Tibial artery (tissue), 4 donors: ENCODE measurements around the gene PCSK5.

Experiments used
- DNase-seq, 2 donors: peaks; one replicate each; pipeline ENCODE4 v3.0.0-alpha.2; 2019
- H3K27ac ChIP-seq, 2 donors: fragments of 200-600 bp; sonication (generic) in 1 of 2; 1 replicate in 1 of 2; 2 replicates in 1 of 2; pipeline ENCODE4 v1.5.1; 2018 to 2019; ENCODE audit warnings: mild to moderate bottlenecking in 1 of 2
- H3K27me3 ChIP-seq, 2 donors: fragments of 200-600 bp; sonication (generic) in 1 of 2; one replicate each; pipeline versions ENCODE4 v1.5.1 to v1.6.0; 2016 to 2019
- H3K36me3 ChIP-seq, 3 donors: fragments of 200-600 bp; sonication (generic) in 2 of 3; one replicate each; pipeline ENCODE4 v1.5.1; 2016 to 2019; ENCODE audit warnings: mild to moderate bottlenecking in 2 of 3
- H3K4me1 ChIP-seq, 4 donors: fragments of 200-600 bp; sonication (generic) in 2 of 4; 1 replicate in 3 of 4; 2 replicates in 1 of 4; pipeline ENCODE4 v1.5.1; 2016 to 2019
- H3K4me3 ChIP-seq, 2 donors: fragments of 200-600 bp; sonication (generic) in 1 of 2; 1 replicate in 1 of 2; 2 replicates in 1 of 2; pipeline ENCODE4 v1.5.1; 2018 to 2019; ENCODE audit warnings: mild to moderate bottlenecking in 2 of 2
- H3K9me3 ChIP-seq, 3 donors: fragments of 200-600 bp; sonication (generic) in 1 of 3; one replicate each; pipeline ENCODE4 v1.5.1; 2016 to 2019
- CTCF ChIP-seq, 2 experiments: fragments of 200-600 bp in 1 of 2; fragments of 450-650 bp in 1 of 2; IDR thresholded peaks; one replicate each; pipeline ENCODE4 v1.5.1; 2017 to 2019; ENCODE audit warnings: antibody characterized with exemption in 2 of 2, mild to moderate bottlenecking in 1 of 2, moderate library complexity in 1 of 2
- intact Hi-C: fragments of 100-400 bp; cut with DNase I; formaldehyde crosslinking; loops from one replicate; pipeline ENCODE4 v1.15.0; 2023; ENCODE audit warnings: low total_unique reads

Gene PCSK5

GRCh38 chr9:75876999-75877640 is 13.4 kb upstream of the PCSK5 start:
- Histone ChIP-seq H3K9me3 (no peaks in the 10 kb centered on the region), H3K4me3 (no peak overlapping the region), H3K4me1 (no peaks in the 10 kb centered on the region), H3K27me3 (no peaks in the 10 kb centered on the region), H3K27ac (no peak overlapping the region), H3K36me3 (no peaks in the 10 kb centered on the region)
- no peak for DNase-seq
- intact Hi-C loops = no loop called here
- no peak for TF ChIP-seq CTCF (IDR thresholded peaks at IDR 0.05)

GRCh38 chr9:75878488-75878860 is 12.0 kb upstream of the PCSK5 start:
- TF ChIP-seq CTCF (IDR thresholded peaks at IDR 0.05) = no peak
- intact Hi-C loops = no loop called here
- no peaks in the 10 kb centered on the region for H3K4me1 ChIP-seq

GRCh38 chr9:75880618-75881017 is 9.9 kb upstream of the PCSK5 start:
- no peak for DNase-seq
- TF ChIP-seq CTCF (IDR thresholded peaks at IDR 0.05) = no peak
- no peaks in the 10 kb centered on the region for H3K27me3 ChIP-seq
- no peaks in the 10 kb centered on the region for H3K9me3 ChIP-seq
- intact Hi-C loops = no loop called here
- no peaks in the 10 kb centered on the region for H3K4me1 ChIP-seq
- no peak overlapping the region for H3K27ac ChIP-seq
- no peak overlapping the region for H3K4me3 ChIP-seq
- no peaks in the 10 kb centered on the region for H3K36me3 ChIP-seq

More at GRCh38 chr9:75878488-75878860, 12.0 kb upstream of the PCSK5 start:
- H3K4me3 ChIP-seq = no peak overlapping the region
- H3K36me3 ChIP-seq = no peaks in the 10 kb centered on the region
- no peaks in the 10 kb centered on the region for H3K9me3 ChIP-seq
- H3K27me3 ChIP-seq = no peaks in the 10 kb centered on the region
- no peak for DNase-seq
- no peak overlapping the region for H3K27ac ChIP-seq

GRCh38 chr9:75881761-75882160 is 8.7 kb upstream of the PCSK5 start:
- Histone ChIP-seq H3K27me3 (no peaks in the 10 kb centered on the region), H3K36me3 (no peaks in the 10 kb centered on the region), H3K4me3 (no peak overlapping the region), H3K4me1 (no peaks in the 10 kb centered on the region), H3K27ac (no peak overlapping the region), H3K9me3 (no peaks in the 10 kb centered on the region)
- no peak for DNase-seq
- TF ChIP-seq CTCF (IDR thresholded peaks at IDR 0.05) = no peak
- intact Hi-C loops = no loop called here

GRCh38 chr9:75885652-75886051 is 4.8 kb upstream of the PCSK5 start:
- H3K9me3 ChIP-seq = no peaks in the 10 kb centered on the region
- no peak overlapping the region for H3K27ac ChIP-seq
- H3K27me3 ChIP-seq = no peaks in the 10 kb centered on the region
- TF ChIP-seq CTCF (IDR thresholded peaks at IDR 0.05) = no peak
- H3K4me1 ChIP-seq = peaks cover 0 to 7% (median 5%) of the 10 kb centered on the region in 4 donors
- no peak for DNase-seq
- intact Hi-C loops = no loop called here
- H3K36me3 ChIP-seq = no peaks in the 10 kb centered on the region
- H3K4me3 ChIP-seq = no peak overlapping the region

- Histone ChIP-seq H3K27ac (peak overlapping the region; percentile 90 to 91), H3K4me1 (peaks cover 0 to 27% (median 13%) of the 10 kb centered on the region in 4 donors), H3K4me3 (peak overlapping the region; percentile 74 to 76), H3K36me3 (no peaks in the 10 kb centered on the region), H3K27me3 (no peaks in the 10 kb centered on the region), H3K9me3 (no peaks in the 10 kb centered on the region)
- intact Hi-C loops = no loop called here
- DNase-seq = peak in 1 of 2 donors; percentile 30
- TF ChIP-seq CTCF (IDR thresholded peaks at IDR 0.05) = no peak
These were observed 896 bp upstream of the PCSK5 start for GRCh38 chr9:75889577-75889976.
